Kidney (tissue), 14 donors: ENCODE results near the gene ARL13B. TPM values are rescaled to one million over a fixed set of nuclear protein-coding genes. Genes with fewer than 3 reads are reported as not detected.
"Not testable (repeated sequence)": the region's sequence is repeated elsewhere in the genome, so short reads cannot be mapped to it uniquely, and the experiment has no call there.

Experiments used
- DNase-seq, 5 donors: peaks; one replicate each; pipeline ENCODE4 v3.0.0-alpha.2; 2013 to 2020
- FAIRE-seq: peaks from 2 replicates; lab custom pipeline; 2012; peaks lifted over from hg19 to GRCh38; lab: Jason Lieb, UNC
- H3K27ac ChIP-seq, 2 donors: one replicate each; pipeline ENCODE4 v1.7.0; 2013; ENCODE audit warnings: low read depth in 2 of 2, low read length in 2 of 2, inconsistent platforms in 1 of 2
- H3K27me3 ChIP-seq: one replicate; pipeline ENCODE4 v1.7.1; 2013; ENCODE audit warnings: low read length, inconsistent platforms; ENCODE audit not compliant: control insufficient read depth, insufficient read depth
- H3K36me3 ChIP-seq, 3 donors: one replicate each; pipeline versions ENCODE4 v1.7.0 to v1.7.1; 2013; ENCODE audit warnings: low read length in 3 of 3, control low read depth in 1 of 3, inconsistent platforms in 1 of 3; ENCODE audit not compliant: insufficient read depth in 3 of 3, control insufficient read depth in 2 of 3
- H3K4me1 ChIP-seq, 3 donors: one replicate each; pipeline versions ENCODE4 v1.7.0 to v1.7.1; 2013; ENCODE audit warnings: low read length in 3 of 3, inconsistent platforms in 1 of 3, low read depth in 1 of 3; ENCODE audit not compliant: control insufficient read depth in 2 of 3, insufficient read depth in 2 of 3
- H3K4me3 ChIP-seq, 3 donors: one replicate each; pipeline versions ENCODE4 v1.7.0 to v1.8.1; 2013; ENCODE audit warnings: low read length in 3 of 3, control low read depth in 1 of 3, inconsistent platforms in 1 of 3
- H3K9ac ChIP-seq, 3 donors: one replicate each; pipeline versions ENCODE4 v1.7.0 to v1.7.1; 2013; ENCODE audit warnings: low read length in 3 of 3, control low read depth in 1 of 3, inconsistent platforms in 1 of 3
- H3K9me3 ChIP-seq, 3 donors: one replicate each; pipeline versions ENCODE4 v1.7.0 to v1.7.1; 2013; ENCODE audit warnings: low read length in 3 of 3, control low read depth in 1 of 3, inconsistent platforms in 1 of 3; ENCODE audit not compliant: control insufficient read depth in 2 of 3, insufficient read depth in 1 of 3
- CTCF ChIP-seq: IDR thresholded peaks from 3 replicates; pipeline ENCODE4 v1.5.1; 2012; ENCODE audit warnings: mild to moderate bottlenecking, moderate library complexity, borderline replicate concordance; ENCODE audit not compliant: insufficient read depth; ENCODE audit errors: extremely low read depth
- intact Hi-C: fragments of 100-400 bp; cut with DNase I; formaldehyde crosslinking; loops from one replicate; pipeline ENCODE4 v1.11.1; 2022
- polyA plus RNA-seq: library from polyadenylated mRNA; stranded (reverse); fragments of 350-450 nt; fragmentation: Illumina TruSeq; extraction: RNeasy Lipid Tissue Mini Kit (QIAGEN cat#74804); gene quantifications from one replicate; pipeline ENCODE4 v1.2.3, GENCODE V29; 2014; ENCODE audit warnings: low read depth, low replicate concordance; ENCODE audit not compliant: insufficient read depth
- total RNA-seq: library from RNA; stranded (reverse); fragmentation: NEBNext Ultra II Directional; extraction: Animal tissue kit (Norgen Biotek cat#: 25700); gene quantifications from one replicate; pipeline ENCODE4 v1.2.1, GENCODE V29; 2021
- donor health status: control.
- donor health status: control.
- donor health status: control.
- donor health status: control.
- donor health status: control.
- donor health status: DM: yes; HTN: yes; CAD: no.
- donor health status: Normal renal cell carcinoma (clear cell type).

ARL13B gene
- total and polyA plus RNA-seq, 2 donors from 2014 or later: 4.1 to 12.5 TPM

GRCh38 chr3:94076055-94076454, 96.1 kb downstream of the ARL13B start:
- no peak for FAIRE-seq

GRCh38 chr3:94080552-94080951, 100.6 kb downstream of the ARL13B start:
- H3K36me3 ChIP-seq, H3K9me3 ChIP-seq, H3K27ac ChIP-seq, intact Hi-C loops, H3K27me3 ChIP-seq, H3K4me1 ChIP-seq, H3K9ac ChIP-seq, FAIRE-seq, DNase-seq, H3K4me3 ChIP-seq: not testable (repeated sequence)

More at GRCh38 chr3:94076055-94076454, 96.1 kb downstream of the ARL13B start:
- no peak overlapping the region for H3K4me3 ChIP-seq
- H3K27ac ChIP-seq: no peak overlapping the region
- no peak overlapping the region for H3K9ac ChIP-seq
- peaks cover 3 to 6% (median 4%) of the 10 kb centered on the region in 3 donors for H3K36me3 ChIP-seq
- intact Hi-C loops: no loop called here
- no peak for TF ChIP-seq CTCF
- DNase-seq: no peak
- no peaks in the 10 kb centered on the region for H3K27me3 ChIP-seq
- H3K4me1 ChIP-seq: no peaks in the 10 kb centered on the region
- no peaks in the 10 kb centered on the region for H3K9me3 ChIP-seq

GRCh38 chr3:94081884-94082283, 101.9 kb downstream of the ARL13B start:
- intact Hi-C loops: no loop called here
- Histone ChIP-seq H3K27me3 (no peaks in the 10 kb centered on the region), H3K9me3 (no peaks in the 10 kb centered on the region), H3K4me1 (no peaks in the 10 kb centered on the region), H3K9ac (no peak overlapping the region), H3K4me3 (no peak overlapping the region), H3K27ac (no peak overlapping the region), H3K36me3 (no peaks in the 10 kb centered on the region)
- no peak for TF ChIP-seq CTCF
- no peak for DNase-seq
- FAIRE-seq: no peak

GRCh38 chr3:94082391-94082937, 102.5 kb downstream of the ARL13B start:
- H3K4me1 ChIP-seq: no peaks in the 10 kb centered on the region
- H3K9me3 ChIP-seq: no peaks in the 10 kb centered on the region
- no peaks in the 10 kb centered on the region for H3K36me3 ChIP-seq
- H3K9ac ChIP-seq: no peak overlapping the region
- DNase-seq (peak in 3 of 5 donors; percentile 18 to 56 (median 46)), FAIRE-seq (no peak)
- no peak overlapping the region for H3K4me3 ChIP-seq
- TF ChIP-seq CTCF: no peak
- H3K27ac ChIP-seq: no peak overlapping the region
- intact Hi-C loops: no loop called here
- no peaks in the 10 kb centered on the region for H3K27me3 ChIP-seq
